Lower leg skin (tissue), 4 donors: ENCODE results near the gene SNX10. TPM values are rescaled to one million over a fixed set of nuclear protein-coding genes. Genes with fewer than 3 reads are reported as not detected.
A peak's percentile ranks its signal among the peaks of the same experiment; 100 is the strongest.

Experiments used
- DNase-seq, 2 donors: peaks; one replicate each; pipeline ENCODE4 v3.0.0-alpha.2; 2019; ENCODE audit warnings: low spot score in 2 of 2
- H3K4me3 ChIP-seq: fragments of 200-600 bp; sonication (generic); 2 replicates; pipeline ENCODE4 v1.5.1; 2017; ENCODE audit warnings: mild to moderate bottlenecking, low read depth; ENCODE audit not compliant: poor library complexity, severe bottlenecking
- POLR2A ChIP-seq, 2 donors: fragments of 450-650 bp; IDR thresholded peaks; one replicate each; pipeline ENCODE4 v1.6.1; 2016 to 2017; ENCODE audit warnings: antibody characterized with exemption in 2 of 2, mild to moderate bottlenecking in 1 of 2, moderate library complexity in 1 of 2
- WGBS, 2 donors: methylation state at CpG; one replicate each; pipeline ENCODE4 v1.1.5; 2018; 5-methylcytosine and 5-hydroxymethylcytosine counted together
- intact Hi-C: fragments of 100-400 bp; cut with DNase I; formaldehyde crosslinking; loops from one replicate; pipeline ENCODE4 v1.15.0; 2023; ENCODE audit warnings: low total_unique reads
- total RNA-seq, 4 donors: library from RNA; depleted of rRNA; stranded (reverse); fragments of >200 nt; gene quantifications; one replicate each; pipeline ENCODE4 v1.1.0, GENCODE V29; 2016
- TF ChIP-seq, protein P1 (sequence below), 3 donors: fragments of 450-650 bp; IDR thresholded peaks; one replicate each; pipeline ENCODE4 v1.5.1; 2016; ENCODE audit warnings: antibody characterized with exemption in 3 of 3, mild to moderate bottlenecking in 3 of 3, moderate library complexity in 2 of 3

The SNX10 gene
- total RNA-seq, 4 donors from 2014 or later = 2.0 to 10.0 (median 3.8) TPM

DNA sequence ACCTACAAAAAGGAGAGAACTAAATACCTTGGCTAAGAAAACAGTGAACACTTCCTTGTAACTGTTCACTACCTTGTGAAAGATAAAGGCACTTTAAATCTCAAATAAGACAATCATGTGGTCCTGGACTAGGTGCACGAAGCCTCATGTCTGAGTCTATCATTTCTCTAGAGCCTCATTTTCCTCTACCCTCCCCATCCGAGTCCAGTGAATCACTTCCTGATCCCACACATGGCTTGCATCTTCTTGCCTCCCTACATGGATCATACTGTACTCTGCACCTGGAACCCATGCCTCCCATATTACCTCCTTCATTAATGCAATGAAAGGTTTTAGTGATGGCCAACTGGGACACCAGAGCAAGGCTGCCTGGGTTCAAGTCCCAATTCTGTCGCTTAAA, 34.5 kb downstream of the SNX10 start:
- DNase-seq = peak in 1 of 2 donors; percentile 43
- intact Hi-C loops = no loop called here
- WGBS, 2 donors = 70 to 78% methylated on average over 3 of the region's 3 CpGs
- H3K4me3 ChIP-seq = no peak overlapping the region
- no peak for TF ChIP-seq POLR2A (IDR thresholded peaks at IDR 0.05)
- TF ChIP-seq, protein P1, sequence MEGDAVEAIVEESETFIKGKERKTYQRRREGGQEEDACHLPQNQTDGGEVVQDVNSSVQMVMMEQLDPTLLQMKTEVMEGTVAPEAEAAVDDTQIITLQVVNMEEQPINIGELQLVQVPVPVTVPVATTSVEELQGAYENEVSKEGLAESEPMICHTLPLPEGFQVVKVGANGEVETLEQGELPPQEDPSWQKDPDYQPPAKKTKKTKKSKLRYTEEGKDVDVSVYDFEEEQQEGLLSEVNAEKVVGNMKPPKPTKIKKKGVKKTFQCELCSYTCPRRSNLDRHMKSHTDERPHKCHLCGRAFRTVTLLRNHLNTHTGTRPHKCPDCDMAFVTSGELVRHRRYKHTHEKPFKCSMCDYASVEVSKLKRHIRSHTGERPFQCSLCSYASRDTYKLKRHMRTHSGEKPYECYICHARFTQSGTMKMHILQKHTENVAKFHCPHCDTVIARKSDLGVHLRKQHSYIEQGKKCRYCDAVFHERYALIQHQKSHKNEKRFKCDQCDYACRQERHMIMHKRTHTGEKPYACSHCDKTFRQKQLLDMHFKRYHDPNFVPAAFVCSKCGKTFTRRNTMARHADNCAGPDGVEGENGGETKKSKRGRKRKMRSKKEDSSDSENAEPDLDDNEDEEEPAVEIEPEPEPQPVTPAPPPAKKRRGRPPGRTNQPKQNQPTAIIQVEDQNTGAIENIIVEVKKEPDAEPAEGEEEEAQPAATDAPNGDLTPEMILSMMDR (IDR thresholded peaks at IDR 0.05) = no peak

DNA sequence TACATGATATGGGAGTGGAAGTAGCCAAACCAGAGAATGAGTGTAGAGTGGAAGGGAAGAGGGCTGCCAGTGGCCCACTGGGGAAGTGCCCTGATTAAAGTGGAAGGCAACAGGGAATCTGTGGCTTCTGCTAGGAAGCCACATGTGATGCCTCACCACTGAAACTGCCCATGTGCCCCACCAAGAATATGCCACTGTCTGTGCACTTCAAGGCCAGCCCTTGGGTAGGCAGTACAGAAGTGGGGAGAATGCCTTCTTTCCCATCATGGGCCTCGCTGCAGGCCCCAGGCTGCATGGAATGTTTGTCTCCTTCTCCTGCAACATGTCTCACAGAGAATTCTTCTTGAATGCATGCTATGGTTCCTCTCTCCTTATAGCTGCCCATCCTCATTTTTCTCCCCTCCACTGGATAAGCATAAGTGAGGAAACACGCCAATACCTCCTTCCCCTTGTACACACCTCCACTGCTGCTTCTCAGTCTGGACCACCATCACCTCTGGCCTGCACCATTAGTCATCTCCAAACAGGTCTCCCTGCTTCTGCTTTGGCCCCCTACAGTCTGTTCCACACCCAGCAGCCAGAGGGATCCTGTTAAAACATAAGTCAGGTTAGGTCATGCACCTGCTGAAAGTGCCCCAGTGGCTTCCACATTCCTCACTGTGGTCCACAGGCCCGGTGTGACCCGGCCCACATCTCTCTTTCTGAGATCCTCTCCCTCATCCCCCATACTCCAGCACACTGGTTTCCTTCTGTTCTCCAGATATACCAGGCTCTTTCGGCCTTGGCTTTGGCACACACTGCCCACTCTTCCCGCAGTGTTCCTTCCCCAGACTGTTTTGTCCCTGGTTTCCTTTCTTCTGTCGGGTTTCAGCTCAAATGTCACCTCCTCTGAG, 37.1 kb downstream of the SNX10 start:
- H3K4me3 ChIP-seq = no peak overlapping the region
- DNase-seq = peak in 1 of 2 donors; percentile 67
- WGBS, 2 donors = 89 to 91% methylated on average over 7 of the region's 7 CpGs
- intact Hi-C loops = no loop called here
- TF ChIP-seq POLR2A (IDR thresholded peaks at IDR 0.05) = no peak
- TF ChIP-seq, protein P1 (IDR thresholded peaks at IDR 0.05) = no peak

DNA sequence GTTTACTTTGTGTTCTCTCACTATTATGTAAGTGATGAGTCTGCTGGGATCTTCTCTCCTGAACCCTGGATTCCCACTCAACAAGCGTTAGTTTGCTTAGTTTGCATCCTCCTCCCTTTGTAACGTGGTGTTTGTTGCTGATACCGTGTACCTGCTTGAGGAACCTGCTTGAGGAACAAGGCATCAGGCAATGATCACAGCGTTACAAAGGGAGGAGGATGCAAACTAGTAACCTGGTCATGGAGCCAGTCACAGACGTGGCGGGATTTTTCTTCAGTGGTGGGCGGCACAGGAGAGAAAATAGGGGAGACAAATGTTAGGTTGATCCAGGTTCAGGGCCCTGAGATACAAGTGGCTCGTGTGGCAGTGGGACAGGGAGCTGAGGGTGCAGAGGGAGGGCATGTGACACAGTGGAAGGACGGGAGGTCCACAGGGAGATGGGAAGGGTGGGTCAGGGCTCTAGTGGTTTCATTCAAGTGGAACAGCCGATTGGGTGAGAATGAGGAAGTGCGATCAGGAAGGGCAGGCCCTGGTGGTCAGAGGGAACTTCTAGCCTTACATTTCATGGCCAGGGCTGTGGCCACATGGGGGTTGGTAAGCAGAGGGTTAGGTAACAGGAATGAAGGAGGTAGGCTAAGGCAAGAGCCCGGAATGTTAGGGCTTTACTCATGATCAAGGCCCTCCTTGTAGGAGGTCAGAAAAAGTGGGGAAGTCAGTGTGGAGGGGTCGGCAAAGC, 38.0 kb downstream of the SNX10 start:
- no peak overlapping the region for H3K4me3 ChIP-seq
- no peak for TF ChIP-seq POLR2A (IDR thresholded peaks at IDR 0.05)
- TF ChIP-seq, protein P1 (IDR thresholded peaks at IDR 0.05) = no peak
- intact Hi-C loops = no loop called here
- 85 to 86% methylated on average over 12 to 13 of the region's 13 CpGs for WGBS, 2 donors
- DNase-seq = peak; percentile 38 to 83

DNA sequence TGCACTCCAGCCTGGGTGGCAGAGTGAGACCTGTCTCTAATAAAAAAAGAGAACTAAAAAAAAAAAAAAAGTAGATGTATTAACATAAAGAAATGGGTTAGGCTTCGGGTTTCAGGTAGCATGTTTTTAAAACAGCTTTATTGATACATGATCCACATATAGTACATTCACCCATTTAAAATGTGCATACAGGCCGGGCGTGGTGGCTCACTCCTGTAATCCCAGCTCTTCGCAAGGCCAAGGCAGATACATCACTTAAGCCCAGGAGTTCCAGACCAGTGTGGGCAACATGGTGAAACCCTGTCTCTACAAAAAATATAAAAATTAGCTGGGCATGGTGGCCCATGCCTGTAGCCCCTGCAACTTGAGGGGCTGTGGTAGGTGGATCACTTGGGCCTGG, 39.5 kb downstream of the SNX10 start:
- H3K4me3 ChIP-seq = no peak overlapping the region
- intact Hi-C loops = no loop called here
- 81 to 98% methylated on average over 4 of the region's 4 CpGs for WGBS, 2 donors
- no peak for DNase-seq
- TF ChIP-seq POLR2A (IDR thresholded peaks at IDR 0.05) = no peak
- TF ChIP-seq, protein P1 (IDR thresholded peaks at IDR 0.05) = no peak

DNA sequence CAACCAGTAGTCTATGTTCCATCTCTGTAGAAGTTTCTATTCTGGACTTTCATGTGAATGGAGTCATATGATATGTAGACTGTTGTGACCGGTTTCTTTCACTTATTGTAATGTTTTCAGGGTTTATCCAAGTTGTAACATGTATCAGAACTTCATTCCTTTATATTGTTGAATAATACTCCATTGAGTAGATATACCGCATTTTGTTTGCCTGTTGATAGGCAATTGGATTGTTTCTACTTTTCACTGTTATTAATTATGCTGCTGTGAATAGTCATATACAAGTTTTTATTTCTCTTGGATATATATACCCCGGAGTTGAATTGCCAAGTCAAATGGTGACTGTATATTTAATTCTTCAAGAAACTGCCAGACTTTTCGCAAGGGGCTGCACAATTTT, 40.1 kb downstream of the SNX10 start:
- H3K4me3 ChIP-seq = no peak overlapping the region
- WGBS, 2 donors = 87 to 94% methylated on average over 4 of the region's 4 CpGs
- TF ChIP-seq POLR2A (IDR thresholded peaks at IDR 0.05) = no peak
- TF ChIP-seq, protein P1 (IDR thresholded peaks at IDR 0.05) = no peak
- no peak for DNase-seq
- intact Hi-C loops = no loop called here
